Activated T-helper 1 cell treated with anti-CD3 and anti-CD28 coated beads, Interleukin-12 subunit alpha, Interleukin-12 subunit beta, Interleukin-2, Interleukin-4 antibody, amounts not matched to agents 30 ng/mL and 10 ng/mL and 1 ng/mL, durations not matched to agents 14 hours and 24 hours and 36 hours (primary cell): ENCODE measurements around the gene DNAH2. TPM values are rescaled to one million over a fixed set of nuclear protein-coding genes. Genes with fewer than 3 reads are reported as not detected.

Source experiments
- DNase-seq: peaks from one replicate; pipeline ENCODE4 v3.0.0; 2021; ENCODE audit warnings: low spot score
- H3K27ac Mint-ChIP-seq: one replicate; pipeline ENCODE4 v1.8.0; 2021; ENCODE audit warnings: mild to moderate bottlenecking, mixed read lengths
- H3K27me3 Mint-ChIP-seq: one replicate; pipeline ENCODE4 v1.8.0; 2022; ENCODE audit warnings: mild to moderate bottlenecking, moderate library complexity, mixed read lengths; ENCODE audit not compliant: insufficient read depth
- H3K36me3 Mint-ChIP-seq: one replicate; pipeline ENCODE4 v1.8.0; 2021; ENCODE audit warnings: low read depth, mixed read lengths
- H3K4me1 Mint-ChIP-seq: one replicate; pipeline ENCODE4 v1.8.0; 2021; ENCODE audit warnings: low read depth, mixed read lengths
- H3K4me3 Mint-ChIP-seq: one replicate; pipeline ENCODE4 v1.8.0; 2021; ENCODE audit warnings: mild to moderate bottlenecking, moderate library complexity, mixed read lengths
- H3K9me3 Mint-ChIP-seq: one replicate; pipeline ENCODE4 v1.8.0; 2021; ENCODE audit warnings: mixed read lengths
- intact Hi-C: fragments of 100-400 bp; cut with micrococcal nuclease; formaldehyde crosslinking; loops from one replicate; pipeline ENCODE4 v1.15.1; 2024
- total RNA-seq: library from RNA; stranded (reverse); gene quantifications from 2 replicates; pipeline ENCODE4 v1.2.3, GENCODE V29; 2022

Gene DNAH2
- total RNA-seq, 1 donor from 2014 or later, result not detected

GRCh38 chr17:7824021-7824924 lies 106.7 kb downstream of the DNAH2 start:
- Mint-ChIP-seq H3K9me3 (no peaks in the 10 kb centered on the region), H3K36me3 (no peaks in the 10 kb centered on the region), H3K4me3 (no peak overlapping the region), H3K27ac (no peak overlapping the region), H3K4me1 (peaks cover 8% of the 10 kb centered on the region), H3K27me3 (peaks cover 22% of the 10 kb centered on the region)
- DNase-seq, result no peak
- intact Hi-C loops, result no loop called here

DNA sequence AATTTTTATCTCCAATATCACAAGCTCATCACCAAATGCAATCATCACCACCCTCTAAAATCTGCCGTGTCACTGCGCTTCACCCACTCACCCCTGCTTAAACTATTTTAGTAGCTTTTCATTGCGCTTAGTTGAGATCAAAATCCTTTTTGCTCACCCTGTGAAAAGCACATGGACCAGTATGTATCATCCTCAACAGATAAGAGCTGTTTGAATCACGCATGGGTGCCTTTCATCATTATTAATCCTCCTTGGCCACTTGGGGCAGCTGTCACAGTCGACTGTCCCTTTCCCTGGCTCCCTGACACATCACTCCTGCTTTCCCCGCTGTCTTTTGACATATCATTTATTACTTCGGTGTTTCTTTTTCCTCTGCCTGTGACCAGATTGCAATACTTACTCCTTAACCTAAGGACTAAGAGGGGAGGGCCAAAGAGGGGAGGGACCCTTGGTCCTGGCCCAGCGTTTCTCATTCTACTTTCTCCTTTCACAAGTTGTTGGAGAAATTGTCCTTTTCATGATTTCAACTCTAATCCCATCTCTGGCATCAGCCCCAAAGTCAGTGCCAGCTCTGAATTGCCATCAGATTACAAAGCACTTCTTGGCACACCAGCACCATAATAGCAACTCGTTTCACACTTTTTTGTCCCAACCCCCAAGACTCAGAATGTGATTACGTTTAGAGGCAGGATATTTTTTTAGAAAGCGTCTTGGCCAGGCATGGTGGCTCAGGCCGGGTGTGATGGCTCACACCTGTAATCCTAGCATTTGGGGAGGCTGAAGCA lies 107.9 kb downstream of the DNAH2 start:
- H3K36me3 Mint-ChIP-seq, result no peaks in the 10 kb centered on the region
- H3K4me1 Mint-ChIP-seq, result peaks cover 8% of the 10 kb centered on the region
- no peak for DNase-seq
- no peaks in the 10 kb centered on the region for H3K9me3 Mint-ChIP-seq
- no peak overlapping the region for H3K4me3 Mint-ChIP-seq
- intact Hi-C loops, result no loop called here
- H3K27me3 Mint-ChIP-seq, result peaks cover 28% of the 10 kb centered on the region
- no peak overlapping the region for H3K27ac Mint-ChIP-seq

GRCh38 chr17:7830616-7831015 lies 113.1 kb downstream of the DNAH2 start:
- Mint-ChIP-seq H3K9me3 (no peaks in the 10 kb centered on the region), H3K27me3 (peaks cover 35% of the 10 kb centered on the region), H3K36me3 (no peaks in the 10 kb centered on the region), H3K27ac (no peak overlapping the region), H3K4me1 (peaks cover 8% of the 10 kb centered on the region), H3K4me3 (no peak overlapping the region)
- intact Hi-C loops, result no loop called here
- DNase-seq, result no peak

DNA sequence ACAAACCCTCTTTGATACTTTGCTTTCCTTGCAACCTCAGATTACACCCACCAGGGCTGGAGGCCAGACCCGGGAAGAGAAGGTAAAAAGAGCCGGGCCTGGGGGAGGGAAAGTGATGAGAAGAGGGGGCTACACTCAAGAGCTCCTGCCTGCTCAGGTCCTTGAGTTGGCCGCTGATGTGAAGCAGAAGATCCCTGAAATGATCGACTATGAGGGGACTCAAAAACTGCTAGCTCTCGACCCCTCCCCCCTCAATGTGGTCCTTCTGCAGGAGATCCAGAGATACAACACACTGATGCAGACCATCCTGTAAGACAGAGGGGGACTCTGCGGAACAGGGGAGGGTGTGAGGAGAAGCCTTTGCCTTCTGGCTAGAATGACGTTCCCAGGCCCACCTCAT lies 113.7 kb downstream of the DNAH2 start:
- H3K9me3 Mint-ChIP-seq, result no peaks in the 10 kb centered on the region
- H3K27me3 Mint-ChIP-seq, result peaks cover 35% of the 10 kb centered on the region
- peaks cover 10% of the 10 kb centered on the region for H3K4me1 Mint-ChIP-seq
- H3K4me3 Mint-ChIP-seq, result no peak overlapping the region
- intact Hi-C loops, result no loop called here
- no peak for DNase-seq
- no peak overlapping the region for H3K27ac Mint-ChIP-seq
- no peaks in the 10 kb centered on the region for H3K36me3 Mint-ChIP-seq

- H3K27ac Mint-ChIP-seq, result no peak overlapping the region
- no peak overlapping the region for H3K4me3 Mint-ChIP-seq
- intact Hi-C loops, result no loop called here
- H3K4me1 Mint-ChIP-seq, result peaks cover 22% of the 10 kb centered on the region
- no peaks in the 10 kb centered on the region for H3K9me3 Mint-ChIP-seq
- no peak for DNase-seq
- H3K27me3 Mint-ChIP-seq, result peaks cover 28% of the 10 kb centered on the region
- H3K36me3 Mint-ChIP-seq, result no peaks in the 10 kb centered on the region
These were observed 114.9 kb downstream of the DNAH2 start for GRCh38 chr17:7832431-7832830.

- H3K9me3 Mint-ChIP-seq, result no peaks in the 10 kb centered on the region
- no peaks in the 10 kb centered on the region for H3K36me3 Mint-ChIP-seq
- H3K27me3 Mint-ChIP-seq, result peaks cover 24% of the 10 kb centered on the region
- H3K4me1 Mint-ChIP-seq, result peaks cover 27% of the 10 kb centered on the region
- DNase-seq, result no peak
- H3K27ac Mint-ChIP-seq, result peak overlapping the region; percentile 75
- H3K4me3 Mint-ChIP-seq, result peak overlapping the region; percentile 96
- intact Hi-C loops, result no loop called here
These were observed 115.7 kb downstream of the DNAH2 start for GRCh38 chr17:7833011-7833794.

- Mint-ChIP-seq H3K36me3 (no peaks in the 10 kb centered on the region), H3K9me3 (no peaks in the 10 kb centered on the region), H3K27ac (peak within 1 kb of the TSS; percentile 96), H3K27me3 (peaks cover 24% of the 10 kb centered on the region), H3K4me1 (peaks cover 34% of the 10 kb centered on the region), H3K4me3 (peak within 1 kb of the TSS; percentile 96)
- DNase-seq, result peak; percentile 86
- intact Hi-C loops, result loop anchor here (1.0 to 2.0 kb wide), 7 partner anchors 12 to 261 kb away; partner anchors contain the start of genes CNTROB, NAA38 and TP53
These were observed 116.4 kb downstream of the DNAH2 start, which contains the start of gene KDM6B for GRCh38 chr17:7833795-7834541. KDM6B (plus strand) TSS chr17:7834217; CDS start chr17:7845555, 11,338 bp downstream.

GRCh38 chr17:7834542-7834956 lies 117.0 kb downstream of the DNAH2 start:
- H3K9me3 Mint-ChIP-seq, result no peaks in the 10 kb centered on the region
- H3K36me3 Mint-ChIP-seq, result no peaks in the 10 kb centered on the region
- H3K27me3 Mint-ChIP-seq, result peaks cover 19% of the 10 kb centered on the region
- intact Hi-C loops, result loop anchor here (1.0 to 2.0 kb wide), 7 partner anchors 12 to 262 kb away; partner anchors contain the start of genes CNTROB, NAA38 and TP53
- peak overlapping the region; percentile 96 for H3K4me3 Mint-ChIP-seq
- peaks cover 40% of the 10 kb centered on the region for H3K4me1 Mint-ChIP-seq
- H3K27ac Mint-ChIP-seq, result peak overlapping the region; percentile 96
- DNase-seq, result peak; percentile 24

GRCh38 chr17:7834957-7835813 lies 117.6 kb downstream of the DNAH2 start:
- Mint-ChIP-seq H3K9me3 (no peaks in the 10 kb centered on the region), H3K27ac (peak overlapping the region; percentile 96), H3K4me1 (peaks cover 46% of the 10 kb centered on the region), H3K36me3 (no peaks in the 10 kb centered on the region), H3K27me3 (peaks cover 17% of the 10 kb centered on the region), H3K4me3 (peak overlapping the region; percentile 96)
- peak; percentile 75 for DNase-seq
- intact Hi-C loops, result loop anchor here (1.0 to 2.0 kb wide), 8 partner anchors 9 to 262 kb away; partner anchors contain the start of genes CNTROB, NAA38 and TP53

DNA sequence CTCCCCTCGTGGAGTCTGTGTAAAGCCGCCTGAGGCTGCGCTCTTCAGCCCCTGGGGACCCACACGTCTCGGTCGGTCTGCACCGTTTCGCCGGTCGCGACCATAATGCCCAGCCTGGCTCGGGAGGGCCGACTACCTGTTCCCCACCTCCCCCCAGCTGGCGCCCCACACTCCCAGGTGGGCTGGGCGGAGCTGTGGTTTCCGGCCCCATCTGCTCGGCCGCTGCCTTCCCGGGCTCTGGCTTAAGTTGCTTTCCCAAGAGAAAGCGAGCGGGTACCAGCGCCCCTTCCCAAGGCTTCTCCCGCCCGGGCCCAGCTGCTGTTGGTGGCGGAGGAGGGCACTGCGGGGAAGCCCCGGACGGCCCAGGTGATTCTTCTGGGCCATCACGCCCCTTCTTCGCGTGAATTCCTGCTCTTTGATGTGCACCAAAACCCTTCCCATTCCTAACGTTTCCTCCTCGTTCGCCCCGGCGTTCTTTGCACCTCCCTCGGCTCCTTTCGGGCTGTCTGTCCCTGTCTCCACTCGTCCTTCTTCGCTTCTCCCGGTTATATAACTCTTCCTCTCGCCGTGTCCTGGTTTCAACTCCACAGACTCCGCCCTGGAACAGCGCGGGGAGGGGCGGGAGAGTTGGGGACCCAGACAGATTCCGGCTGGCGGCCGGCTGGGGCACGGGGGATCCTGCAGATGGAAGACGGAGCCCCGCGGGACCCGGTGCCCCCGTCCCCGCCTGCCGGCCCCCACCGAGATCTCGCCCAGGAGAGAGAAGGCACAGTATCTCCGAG lies 118.5 kb downstream of the DNAH2 start:
- H3K4me1 Mint-ChIP-seq, result peaks cover 54% of the 10 kb centered on the region
- intact Hi-C loops, result loop anchor here (1.0 to 2.0 kb wide), 3 partner anchors 8 to 263 kb away; partner anchors contain the start of gene TP53

More for the DNA sequence above, 118.5 kb downstream of the DNAH2 start:
- Mint-ChIP-seq H3K9me3 (no peaks in the 10 kb centered on the region), H3K27ac (peak overlapping the region; percentile 64), H3K36me3 (peaks cover 4% of the 10 kb centered on the region), H3K27me3 (peaks cover 12% of the 10 kb centered on the region), H3K4me3 (peak overlapping the region; percentile 85)
- no peak for DNase-seq
